Measurements from ENCODE around the gene SLC4A3. TPM values are rescaled to one million over a fixed set of nuclear protein-coding genes. Genes with fewer than 3 reads are reported as not detected.

The SLC4A3 gene
- total RNA-seq, 1 experiment from 2014 or later = 23.0 TPM

DNA sequence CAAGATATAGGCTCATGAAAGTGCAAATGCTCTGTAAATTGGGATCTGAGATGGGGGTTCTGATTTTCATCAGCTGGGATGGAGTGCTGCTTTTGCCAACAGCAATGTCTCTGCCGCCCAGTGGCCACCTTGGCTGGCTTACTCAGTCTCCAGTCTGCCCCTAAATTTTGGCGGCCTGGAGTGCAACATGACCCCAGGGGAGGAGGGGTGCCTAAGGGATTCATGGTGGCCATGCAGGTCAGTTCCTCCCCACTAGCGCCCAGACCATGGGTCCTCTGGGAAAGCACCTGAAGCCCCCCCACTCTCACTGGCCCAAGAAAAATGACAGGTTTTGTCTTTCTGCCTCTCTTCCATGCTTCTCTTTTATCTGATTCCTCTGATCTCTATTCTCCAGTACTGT lies 45.0 kb downstream of the SLC4A3 start:
- no peak for DNase-seq (ENCODE audit: low read depth, low spot score)
- CTCF ChIA-PET = no interaction called here

More for the DNA sequence above, 45.0 kb downstream of the SLC4A3 start:
- no peaks in the 10 kb centered on the region; a peak in 1 of 4 replicates for H3K9me3 ChIP-seq (ENCODE audit: control insufficient read depth in 1 of 2, insufficient read depth in 1 of 2, low read depth in 1 of 2, low read length in 2 of 2)
- POLR2A ChIA-PET = no interaction called here
- H3K9ac ChIP-seq (ENCODE audit: low read length) = no peak overlapping the region
- no TSS peak for BruUV-seq (replicated peaks)
- no peak for ATAC-seq
- no peak for TF ChIP-seq RAD21 (IDR thresholded peaks at IDR 0.05; ENCODE audit: low read depth)
- TF ChIP-seq SIN3A (IDR thresholded peaks at IDR 0.05; ENCODE audit: low read depth) = no peak
- no peak for TF ChIP-seq CBX3 (IDR thresholded peaks at IDR 0.05; ENCODE audit: low read depth)
- TF ChIP-seq TCF7L2 (IDR thresholded peaks at IDR 0.05; ENCODE audit: borderline replicate concordance, extremely low read depth, insufficient read depth, insufficient read length) = no peak
- TF ChIP-seq, protein P1, sequence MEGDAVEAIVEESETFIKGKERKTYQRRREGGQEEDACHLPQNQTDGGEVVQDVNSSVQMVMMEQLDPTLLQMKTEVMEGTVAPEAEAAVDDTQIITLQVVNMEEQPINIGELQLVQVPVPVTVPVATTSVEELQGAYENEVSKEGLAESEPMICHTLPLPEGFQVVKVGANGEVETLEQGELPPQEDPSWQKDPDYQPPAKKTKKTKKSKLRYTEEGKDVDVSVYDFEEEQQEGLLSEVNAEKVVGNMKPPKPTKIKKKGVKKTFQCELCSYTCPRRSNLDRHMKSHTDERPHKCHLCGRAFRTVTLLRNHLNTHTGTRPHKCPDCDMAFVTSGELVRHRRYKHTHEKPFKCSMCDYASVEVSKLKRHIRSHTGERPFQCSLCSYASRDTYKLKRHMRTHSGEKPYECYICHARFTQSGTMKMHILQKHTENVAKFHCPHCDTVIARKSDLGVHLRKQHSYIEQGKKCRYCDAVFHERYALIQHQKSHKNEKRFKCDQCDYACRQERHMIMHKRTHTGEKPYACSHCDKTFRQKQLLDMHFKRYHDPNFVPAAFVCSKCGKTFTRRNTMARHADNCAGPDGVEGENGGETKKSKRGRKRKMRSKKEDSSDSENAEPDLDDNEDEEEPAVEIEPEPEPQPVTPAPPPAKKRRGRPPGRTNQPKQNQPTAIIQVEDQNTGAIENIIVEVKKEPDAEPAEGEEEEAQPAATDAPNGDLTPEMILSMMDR (IDR thresholded peaks at IDR 0.05 in 2 of 3, conservative IDR thresholded peaks at IDR 0.05 in 1 of 3; ENCODE audit: borderline replicate concordance in 1 of 3, insufficient read depth in 1 of 3, low read depth in 2 of 3, low read length in 2 of 3) = no peak
- TF ChIP-seq YY1 (IDR thresholded peaks at IDR 0.05; ENCODE audit: extremely low read depth, insufficient replicate concordance, low read depth, low read length) = no peak
- TF ChIP-seq, protein P2, sequence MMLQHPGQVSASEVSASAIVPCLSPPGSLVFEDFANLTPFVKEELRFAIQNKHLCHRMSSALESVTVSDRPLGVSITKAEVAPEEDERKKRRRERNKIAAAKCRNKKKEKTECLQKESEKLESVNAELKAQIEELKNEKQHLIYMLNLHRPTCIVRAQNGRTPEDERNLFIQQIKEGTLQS (IDR thresholded peaks at IDR 0.05) = no peak
- TF ChIP-seq, protein P3, sequence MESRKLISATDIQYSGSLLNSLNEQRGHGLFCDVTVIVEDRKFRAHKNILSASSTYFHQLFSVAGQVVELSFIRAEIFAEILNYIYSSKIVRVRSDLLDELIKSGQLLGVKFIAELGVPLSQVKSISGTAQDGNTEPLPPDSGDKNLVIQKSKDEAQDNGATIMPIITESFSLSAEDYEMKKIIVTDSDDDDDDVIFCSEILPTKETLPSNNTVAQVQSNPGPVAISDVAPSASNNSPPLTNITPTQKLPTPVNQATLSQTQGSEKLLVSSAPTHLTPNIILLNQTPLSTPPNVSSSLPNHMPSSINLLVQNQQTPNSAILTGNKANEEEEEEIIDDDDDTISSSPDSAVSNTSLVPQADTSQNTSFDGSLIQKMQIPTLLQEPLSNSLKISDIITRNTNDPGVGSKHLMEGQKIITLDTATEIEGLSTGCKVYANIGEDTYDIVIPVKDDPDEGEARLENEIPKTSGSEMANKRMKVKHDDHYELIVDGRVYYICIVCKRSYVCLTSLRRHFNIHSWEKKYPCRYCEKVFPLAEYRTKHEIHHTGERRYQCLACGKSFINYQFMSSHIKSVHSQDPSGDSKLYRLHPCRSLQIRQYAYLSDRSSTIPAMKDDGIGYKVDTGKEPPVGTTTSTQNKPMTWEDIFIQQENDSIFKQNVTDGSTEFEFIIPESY (IDR thresholded peaks at IDR 0.05; ENCODE audit: extremely low read depth, insufficient replicate concordance, low read length) = no peak
- H3K36me3 ChIP-seq (ENCODE audit: control insufficient read depth in 1 of 2, insufficient read depth in 2 of 2, low read length in 2 of 2) = no peaks in the 10 kb centered on the region
- no peak overlapping the region for H3K4me2 ChIP-seq (ENCODE audit: low read length)
- H3K4me1 ChIP-seq (ENCODE audit: control insufficient read depth in 1 of 2, insufficient read depth in 2 of 2, low read length in 2 of 2) = no peaks in the 10 kb centered on the region
- no peaks in the 10 kb centered on the region for H3K27me3 ChIP-seq (ENCODE audit: insufficient read depth, low read length)
- no peak overlapping the region for H3K4me3 ChIP-seq (replicated peaks in 1 of 2; ENCODE audit: low read depth in 1 of 2, low read length in 2 of 2)
- H2AFZ ChIP-seq (ENCODE audit: low read depth, low read length, poor library complexity, severe bottlenecking) = no peak overlapping the region
- no peaks in the 10 kb centered on the region for H3K79me2 ChIP-seq (ENCODE audit: insufficient read depth, low read length)
- no peak overlapping the region for H3K27ac ChIP-seq (ENCODE audit: low read depth, low read length)
- RAD21 ChIA-PET (ENCODE audit: low non-redundant PET in 1 of 2, low total read pairs in 2 of 2, uncharacterized antibody in 2 of 2, unreplicated experiment in 2 of 2) = no interaction called here
- no peaks in the 10 kb centered on the region for H3K9me2 ChIP-seq (ENCODE audit: insufficient read depth)
- H4K20me1 ChIP-seq (ENCODE audit: insufficient read depth) = no peaks in the 10 kb centered on the region
- intact Hi-C loops (cut with micrococcal nuclease) = no loop called here

All from HCT116 (cell line).